GM23338 (cell line): ENCODE results near the gene ZYX. TPM values are rescaled to one million over a fixed set of nuclear protein-coding genes. Genes with fewer than 3 reads are reported as not detected.
A peak's percentile ranks its signal among the peaks of the same experiment; 100 is the strongest.

Experiments used
- ATAC-seq: fragments of 200-7000 bp; cut with Tn5 transposase; 3 replicates; pipeline ENCODE4 v1.9.1; 2020
- DNase-seq: peaks from one replicate; pipeline ENCODE4 v3.0.0-alpha.2; 2015; ENCODE audit warnings: low spot score
- H2AFZ ChIP-seq: fragments of 200-600 bp; sonication (generic); 2 replicates; pipeline ENCODE4 v1.8.0; 2016; ENCODE audit warnings: antibody characterized with exemption, mild to moderate bottlenecking, moderate library complexity
- H3F3A ChIP-seq: fragments of 200-600 bp; sonication (generic); replicated peaks from 2 replicates; pipeline ENCODE4 v1.8.0; 2017; ENCODE audit warnings: antibody characterized with exemption, mixed run types, low read depth
- H3K27ac ChIP-seq: fragments of 200-600 bp; sonication (generic); 2 replicates; pipeline ENCODE4 v1.6.1; 2016; ENCODE audit warnings: low read depth
- H3K27me3 ChIP-seq: fragments of 200-600 bp; sonication (generic); 2 replicates; pipeline ENCODE4 v1.8.0; 2016; ENCODE audit warnings: mild to moderate bottlenecking, mixed run types, moderate library complexity; ENCODE audit not compliant: insufficient read depth
- H3K36me3 ChIP-seq: fragments of 200-600 bp; sonication (generic); 2 replicates; pipeline ENCODE4 v1.8.0; 2016; ENCODE audit warnings: mild to moderate bottlenecking; ENCODE audit not compliant: insufficient read depth
- H3K4me1 ChIP-seq: fragments of 200-600 bp; sonication (generic); 2 replicates; pipeline ENCODE4 v1.8.0; 2016; ENCODE audit warnings: mild to moderate bottlenecking, moderate library complexity; ENCODE audit not compliant: insufficient read depth
- H3K4me2 ChIP-seq: fragments of 200-600 bp; sonication (generic); 2 replicates; pipeline ENCODE4 v1.7.1; 2017; ENCODE audit warnings: mixed run types
- H3K4me3 ChIP-seq: fragments of 200-600 bp; sonication (generic); 2 replicates; pipeline ENCODE4 v1.6.1; 2016; ENCODE audit warnings: mixed run types
- H3K79me2 ChIP-seq: fragments of 200-600 bp; sonication (generic); replicated peaks from 2 replicates; pipeline ENCODE4 v1.8.0; 2017; ENCODE audit warnings: mild to moderate bottlenecking; ENCODE audit not compliant: insufficient read depth
- H3K9me2 ChIP-seq: fragments of 200-600 bp; sonication (generic); 2 replicates; pipeline ENCODE4 v1.8.0; 2017; ENCODE audit not compliant: insufficient read depth
- H4K20me1 ChIP-seq: fragments of 200-600 bp; sonication (generic); replicated peaks from 2 replicates; pipeline ENCODE4 v1.8.0; 2017; ENCODE audit warnings: mild to moderate bottlenecking; ENCODE audit not compliant: insufficient read depth
- H3K27ac Mint-ChIP-seq: 2 replicates; pipeline ENCODE4 v1.8.0; 2020; ENCODE audit warnings: inconsistent platforms, mild to moderate bottlenecking, moderate library complexity, mixed read lengths
- H3K27me3 Mint-ChIP-seq: 3 replicates; pipeline ENCODE4 v1.8.0; 2022; ENCODE audit warnings: low read depth, mild to moderate bottlenecking, moderate library complexity, mixed read lengths, inconsistent platforms; ENCODE audit not compliant: insufficient read depth, poor library complexity
- H3K36me3 Mint-ChIP-seq: 3 replicates; pipeline ENCODE4 v1.8.0; 2021; ENCODE audit warnings: low read depth, mild to moderate bottlenecking, inconsistent platforms, moderate library complexity, mixed read lengths
- H3K4me1 Mint-ChIP-seq: 3 replicates; pipeline ENCODE4 v1.8.0; 2020; ENCODE audit warnings: mild to moderate bottlenecking, inconsistent platforms, mixed read lengths
- H3K4me3 Mint-ChIP-seq: 3 replicates; pipeline ENCODE4 v1.8.0; 2021; ENCODE audit warnings: moderate library complexity, mild to moderate bottlenecking, inconsistent platforms, mixed read lengths
- H3K9me3 Mint-ChIP-seq: 3 replicates; pipeline ENCODE4 v1.8.0; 2020; ENCODE audit warnings: moderate library complexity, mild to moderate bottlenecking, inconsistent platforms, mixed read lengths
- CREB1 ChIP-seq: fragments of 250-450 bp; sonication (Bioruptor Pico); IDR thresholded peaks from 2 replicates; pipeline ENCODE4 v1.5.0; 2020; ENCODE audit warnings: low read depth, mild to moderate bottlenecking, moderate library complexity
- CTCF ChIP-seq, 2 experiments: fragments of 200-600 bp in 1 of 2; sonication (generic) in 1 of 2; conservative IDR thresholded peaks; 2 replicates each; pipeline versions ENCODE4 v1.5.1 to v1.6.1; 2016 to 2017; ENCODE audit warnings: antibody characterized with exemption in 2 of 2, low read depth in 2 of 2, mild to moderate bottlenecking in 2 of 2, moderate library complexity in 1 of 2
- ETS1 ChIP-seq: IDR thresholded peaks from 2 replicates; pipeline ENCODE4 v1.6.1; 2016; ENCODE audit warnings: antibody characterized with exemption
- EZH2 ChIP-seq: fragments of 200-600 bp; sonication (generic); IDR thresholded peaks from one replicate; pipeline ENCODE4 v1.8.0; 2017; ENCODE audit warnings: antibody characterized with exemption, mild to moderate bottlenecking, low read depth; ENCODE audit not compliant: unreplicated experiment
- JUNB ChIP-seq: IDR thresholded peaks from one replicate; pipeline ENCODE4 v1.6.1; 2016; ENCODE audit warnings: antibody characterized with exemption; ENCODE audit not compliant: unreplicated experiment
- NANOG ChIP-seq: IDR thresholded peaks from 2 replicates; pipeline ENCODE4 v1.6.1; 2016; ENCODE audit warnings: antibody characterized with exemption, borderline replicate concordance
- POLR2AphosphoS5 ChIP-seq: IDR thresholded peaks from 2 replicates; pipeline ENCODE4 v1.6.1; 2016; ENCODE audit warnings: antibody characterized with exemption, low read depth
- REST ChIP-seq: IDR thresholded peaks from one replicate; pipeline ENCODE4 v1.6.1; 2018; ENCODE audit warnings: antibody characterized with exemption; ENCODE audit not compliant: unreplicated experiment
- STAT1 ChIP-seq: IDR thresholded peaks from one replicate; pipeline ENCODE4 v1.6.1; 2016; ENCODE audit warnings: antibody characterized with exemption; ENCODE audit not compliant: unreplicated experiment
- ZNF114 ChIP-seq: fragments of 250-450 bp; sonication (Bioruptor Pico); IDR thresholded peaks from 2 replicates; pipeline ENCODE4 v1.5.0; 2020; ENCODE audit warnings: mild to moderate bottlenecking, moderate library complexity
- ZNF331 ChIP-seq: fragments of 250-450 bp; sonication (Bioruptor Pico); IDR thresholded peaks from 2 replicates; pipeline ENCODE4 v1.5.0; 2020; ENCODE audit warnings: low read depth, mild to moderate bottlenecking, moderate library complexity
- ZNF462 ChIP-seq: fragments of 250-450 bp; sonication (Bioruptor Pico); IDR thresholded peaks from 2 replicates; pipeline ENCODE4 v1.5.0; 2020; ENCODE audit warnings: mild to moderate bottlenecking, moderate library complexity
- polyA plus RNA-seq: library from polyadenylated mRNA; unstranded; fragments of >200 nt; fragmentation: Nextera tagmentation; extraction: Ambion mirVana; gene quantifications from 2 replicates; pipeline ENCODE4 v1.2.1, GENCODE V29; 2016
- total RNA-seq: library from RNA; depleted of rRNA; stranded (reverse); fragments of >200 nt; shearing (Covaris generic); gene quantifications from 2 replicates; pipeline ENCODE4 v1.2.3, GENCODE V29; 2014

ZYX gene
- total and polyA plus RNA-seq, 2 experiments from 2014 or later = 111 to 141 TPM

- Histone ChIP-seq H3K79me2 (peaks cover 40% of the 10 kb centered on the region), H3K4me1 (peaks cover 31% of the 10 kb centered on the region), H3K27ac (peak overlapping the region; percentile 78), H3K4me3 (peak overlapping the region; percentile 99), H3K4me2 (peak overlapping the region; percentile 95), H4K20me1 (peaks cover 23% of the 10 kb centered on the region), H3K36me3 (peaks cover 7% of the 10 kb centered on the region; the same call in 1 of the 2 replicates), H3K9me2 (no peaks in the 10 kb centered on the region), H3F3A (peaks cover 9% of the 10 kb centered on the region; the same call in 1 of the 2 replicates), H3K27me3 (no peaks in the 10 kb centered on the region), H2AFZ (no peak overlapping the region)
- Mint-ChIP-seq H3K4me1 (peaks cover 36% of the 10 kb centered on the region), H3K9me3 (no peaks in the 10 kb centered on the region; the same call in 2 of the 3 replicates), H3K4me3 (peak overlapping the region; percentile 73), H3K27me3 (peaks cover 4% of the 10 kb centered on the region), H3K27ac (peak overlapping the region; percentile 76; the same call in 1 of the 2 replicates), H3K36me3 (peaks cover 11% of the 10 kb centered on the region; the same call in 2 of the 3 replicates)
- ATAC-seq (no peak; the same call in 2 of the 3 replicates), DNase-seq (no peak)
- TF ChIP-seq ZNF462 (no peak), STAT1 (no peak), ZNF114 (no peak), ZNF331 (CRISPR knock-in tag) (no peak), CTCF (conservative IDR thresholded peaks at IDR 0.05; ENCODE audit: low read depth in 2 of 2) (no peak), ETS1 (no peak), CREB1 (CRISPR knock-in tag) (no peak), POLR2AphosphoS5 (no peak), EZH2 (no peak), NANOG (no peak), JUNB (no peak), REST (no peak)
These were observed 1.4 kb upstream of the ZYX start for GRCh38 chr7:143379611-143380259.
